ENCODE measurements around the gene GOLGA6A.
A peak's percentile ranks its signal among the peaks of the same experiment; 100 is the strongest.
"Not testable (repeated sequence)": the region's sequence is repeated elsewhere in the genome, so short reads cannot be mapped to it uniquely, and the experiment has no call there.

GOLGA6A gene

DNA sequence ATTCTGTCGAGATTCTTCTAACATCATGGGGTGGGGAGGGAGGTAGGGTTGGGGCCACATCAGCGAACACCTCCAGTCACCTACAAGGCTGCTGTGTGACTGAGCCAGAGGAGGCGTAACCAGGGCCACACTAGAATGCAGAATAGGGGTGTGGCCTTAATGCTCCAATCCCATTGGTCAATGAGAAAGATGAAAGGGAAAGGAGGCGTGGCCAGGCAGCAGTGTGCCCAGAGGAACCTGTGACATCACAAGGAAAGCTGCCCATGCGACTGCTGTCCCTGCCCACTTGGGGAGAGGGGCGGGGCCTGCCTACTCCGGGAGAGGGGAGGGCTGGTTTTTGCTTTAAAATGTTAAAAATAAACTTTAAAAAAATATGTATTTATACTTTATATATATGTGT, at the start of gene GOLGA6A:
Gene GOLGA6A (minus strand): TSS at position 101 of the 400 bp plus-strand sequence. CDS start 41 bp downstream, at position 60.
- not testable (repeated sequence) for DNase-seq (ENCODE audit: low read depth); H3K4me3 ChIP-seq (ENCODE audit: control insufficient read depth, low read depth, low read length)

GRCh38 chr15:74131628-74132413, 49.5 kb upstream of the GOLGA6A start:
- no peak for DNase-seq (ENCODE audit: low read depth)
- TF ChIP-seq CTCF (IDR thresholded peaks at IDR 0.05; ENCODE audit: control insufficient read depth, insufficient read depth, low read depth, low read length, missing control alignments) = no peak
- no peak overlapping the region for H3K4me3 ChIP-seq (ENCODE audit: control insufficient read depth, low read depth, low read length)

DNA sequence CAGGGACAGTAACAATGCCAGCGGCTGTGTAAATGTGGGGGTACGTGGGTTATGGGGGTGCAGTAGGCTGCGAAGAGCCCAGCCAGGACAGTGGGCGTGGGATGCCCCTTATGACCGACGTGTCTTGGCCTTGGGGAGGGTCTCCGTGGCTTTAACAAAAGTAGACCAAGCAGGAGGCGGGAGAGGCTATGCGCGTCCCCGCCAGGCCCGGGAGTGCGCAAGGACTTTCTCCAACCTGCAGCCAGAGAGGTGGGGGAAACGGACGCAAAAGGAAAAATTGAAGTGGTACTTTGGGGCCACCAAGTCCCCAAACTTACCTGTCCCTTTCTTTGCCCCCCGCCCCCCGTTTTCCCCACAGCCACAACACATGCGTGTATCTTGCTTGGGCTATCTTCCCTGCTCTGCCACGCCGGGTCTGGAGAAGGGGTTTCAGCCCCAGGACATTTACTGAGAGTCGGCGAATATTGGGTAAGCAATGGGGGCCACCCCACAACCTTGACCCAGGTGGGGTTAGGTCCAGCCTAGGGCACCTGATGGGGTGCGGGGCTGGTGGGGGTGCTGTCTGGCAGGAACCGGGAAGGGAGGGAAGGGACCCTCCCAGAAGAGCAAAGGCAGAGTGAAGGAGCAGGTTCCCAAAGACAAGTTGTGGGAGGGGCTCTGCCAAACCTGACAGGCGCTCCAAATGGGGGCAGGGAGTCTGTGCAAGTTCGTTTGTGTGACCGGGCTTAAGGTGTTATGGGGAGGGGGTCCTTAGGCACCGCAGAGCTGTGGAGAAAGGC, 48.7 kb upstream of the GOLGA6A start:
- no peak for DNase-seq (ENCODE audit: low read depth)
- H3K4me3 ChIP-seq (ENCODE audit: control insufficient read depth, low read depth, low read length) = no peak overlapping the region

DNA sequence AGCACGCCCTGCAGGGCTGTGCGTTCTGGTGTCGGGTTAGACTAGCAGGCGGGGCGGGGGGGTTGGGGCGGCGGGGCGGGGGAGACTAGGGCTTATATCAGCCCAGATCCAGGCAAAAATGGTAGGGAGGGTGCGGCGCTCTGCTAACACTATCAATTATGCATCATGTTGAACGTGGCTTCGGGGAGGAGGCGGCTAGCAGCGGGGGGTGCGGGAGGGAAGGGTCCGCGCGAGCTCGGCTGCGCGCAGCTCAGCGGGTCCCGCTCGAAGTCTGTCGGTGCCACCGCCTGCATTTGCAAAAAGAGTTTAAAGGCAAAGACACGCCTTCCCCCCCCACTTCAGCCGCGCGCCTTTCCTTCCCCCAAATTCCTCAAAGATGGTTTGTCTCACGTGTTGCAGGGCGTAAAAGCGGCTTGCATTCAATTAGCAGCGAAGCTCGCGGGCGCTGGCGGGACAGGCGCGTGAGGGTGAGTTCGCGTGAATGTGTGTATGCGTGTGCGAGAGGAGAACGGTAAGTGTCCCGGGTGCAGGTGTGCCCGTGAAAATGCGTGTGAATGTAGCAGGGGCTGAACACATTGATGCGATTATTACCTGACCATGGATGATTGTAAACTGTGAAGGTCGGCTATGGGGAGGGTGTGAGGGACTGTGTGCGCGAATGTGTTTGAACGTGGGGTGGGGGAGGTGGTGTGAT, 48.0 kb upstream of the GOLGA6A start, which contains the start of gene ISLR2:
Gene ISLR2 (plus strand): TSS at position 432 of the 694 bp plus-strand sequence. CDS start 2,169 bp downstream, outside the sequence.
- DNase-seq (ENCODE audit: low read depth) = no peak
- peak within 1 kb of the TSS; percentile 21 for H3K4me3 ChIP-seq (ENCODE audit: control insufficient read depth, low read depth, low read length)
- no peak for TF ChIP-seq CTCF (IDR thresholded peaks at IDR 0.05; ENCODE audit: control insufficient read depth, insufficient read depth, low read depth, low read length, missing control alignments)

More for the DNA sequence above, 48.7 kb upstream of the GOLGA6A start:
- TF ChIP-seq CTCF (IDR thresholded peaks at IDR 0.05; ENCODE audit: control insufficient read depth, insufficient read depth, low read depth, low read length, missing control alignments) = no peak

GRCh38 chr15:74129586-74130154, 47.3 kb upstream of the GOLGA6A start:
- DNase-seq (ENCODE audit: low read depth) = no peak
- TF ChIP-seq CTCF (IDR thresholded peaks at IDR 0.05; ENCODE audit: control insufficient read depth, insufficient read depth, low read depth, low read length, missing control alignments) = no peak

GRCh38 chr15:74128785-74129585, 46.6 kb upstream of the GOLGA6A start:
- TF ChIP-seq CTCF (IDR thresholded peaks at IDR 0.05; ENCODE audit: control insufficient read depth, insufficient read depth, low read depth, low read length, missing control alignments) = no peak
- DNase-seq (ENCODE audit: low read depth) = no peak
- H3K4me3 ChIP-seq (ENCODE audit: control insufficient read depth, low read depth, low read length) = peak overlapping the region; percentile 21

More at GRCh38 chr15:74129586-74130154, 47.3 kb upstream of the GOLGA6A start:
- H3K4me3 ChIP-seq (ENCODE audit: control insufficient read depth, low read depth, low read length) = peak overlapping the region; percentile 21

All from AG09309 (cell line).